ENCODE results near the gene KIRREL1.

DNA sequence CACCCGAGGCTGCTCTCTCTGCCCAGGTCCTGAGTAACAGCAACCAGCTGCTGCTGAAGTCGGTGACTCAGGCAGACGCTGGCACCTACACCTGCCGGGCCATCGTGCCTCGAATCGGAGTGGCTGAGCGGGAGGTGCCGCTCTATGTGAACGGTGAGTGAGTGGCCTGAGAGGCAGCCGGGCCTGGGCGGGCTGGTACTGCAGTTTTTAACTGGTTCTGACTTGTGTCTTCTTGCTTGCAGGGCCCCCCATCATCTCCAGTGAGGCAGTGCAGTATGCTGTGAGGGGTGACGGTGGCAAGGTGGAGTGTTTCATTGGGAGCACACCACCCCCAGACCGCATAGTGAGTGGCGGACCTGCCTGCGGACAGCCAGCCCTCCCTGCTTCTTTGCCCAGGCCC is 96.0 kb downstream of the KIRREL1 start:
- TF ChIP-seq, protein P1, sequence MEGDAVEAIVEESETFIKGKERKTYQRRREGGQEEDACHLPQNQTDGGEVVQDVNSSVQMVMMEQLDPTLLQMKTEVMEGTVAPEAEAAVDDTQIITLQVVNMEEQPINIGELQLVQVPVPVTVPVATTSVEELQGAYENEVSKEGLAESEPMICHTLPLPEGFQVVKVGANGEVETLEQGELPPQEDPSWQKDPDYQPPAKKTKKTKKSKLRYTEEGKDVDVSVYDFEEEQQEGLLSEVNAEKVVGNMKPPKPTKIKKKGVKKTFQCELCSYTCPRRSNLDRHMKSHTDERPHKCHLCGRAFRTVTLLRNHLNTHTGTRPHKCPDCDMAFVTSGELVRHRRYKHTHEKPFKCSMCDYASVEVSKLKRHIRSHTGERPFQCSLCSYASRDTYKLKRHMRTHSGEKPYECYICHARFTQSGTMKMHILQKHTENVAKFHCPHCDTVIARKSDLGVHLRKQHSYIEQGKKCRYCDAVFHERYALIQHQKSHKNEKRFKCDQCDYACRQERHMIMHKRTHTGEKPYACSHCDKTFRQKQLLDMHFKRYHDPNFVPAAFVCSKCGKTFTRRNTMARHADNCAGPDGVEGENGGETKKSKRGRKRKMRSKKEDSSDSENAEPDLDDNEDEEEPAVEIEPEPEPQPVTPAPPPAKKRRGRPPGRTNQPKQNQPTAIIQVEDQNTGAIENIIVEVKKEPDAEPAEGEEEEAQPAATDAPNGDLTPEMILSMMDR (IDR thresholded peaks at IDR 0.05) = no peak
- no peak for TF ChIP-seq SIN3A (IDR thresholded peaks at IDR 0.05; ENCODE audit: borderline replicate concordance, insufficient read depth, low read depth, low read length)

All from Panc1 (cell line).